Calu3 (cell line): ENCODE results near the gene MYLK. TPM values are rescaled to one million over a fixed set of nuclear protein-coding genes. Genes with fewer than 3 reads are reported as not detected.

Experiments
- BruUV-seq: library from RNA; stranded (reverse); fragments of 400-500 nt; replicated peaks from 2 replicates; lab custom pipeline; 2021; lab: Mats Ljungman, UMichigan
- CTCF ChIA-PET: fragments of 300-600 bp; sonication (Branson Sonifier 250); formaldehyde crosslinking; loops from one replicate; lab custom pipeline; 2022; ENCODE audit warnings: antibody characterized with exemption; lab: Charles Lee
- DNase-seq: peaks from one replicate; pipeline ENCODE4 v3.0.0; 2022
- H3K27ac Mint-ChIP-seq: one replicate; pipeline ENCODE4 v1.8.0; 2022; ENCODE audit warnings: mixed read lengths; ENCODE audit not compliant: unreplicated experiment
- H3K27me3 Mint-ChIP-seq: one replicate; pipeline ENCODE4 v1.8.0; 2022; ENCODE audit warnings: mixed read lengths; ENCODE audit not compliant: unreplicated experiment
- H3K36me3 Mint-ChIP-seq: one replicate; pipeline ENCODE4 v1.8.0; 2022; ENCODE audit warnings: mild to moderate bottlenecking, moderate library complexity, mixed read lengths; ENCODE audit not compliant: insufficient read depth, unreplicated experiment
- H3K4me1 Mint-ChIP-seq: one replicate; pipeline ENCODE4 v1.8.0; 2022; ENCODE audit warnings: mild to moderate bottlenecking, low read depth, mixed read lengths; ENCODE audit not compliant: unreplicated experiment
- H3K4me3 Mint-ChIP-seq: one replicate; pipeline ENCODE4 v1.8.0; 2022; ENCODE audit warnings: mild to moderate bottlenecking, low read depth, moderate library complexity, mixed read lengths; ENCODE audit not compliant: unreplicated experiment
- H3K9me3 Mint-ChIP-seq: one replicate; pipeline ENCODE4 v1.8.0; 2022; ENCODE audit warnings: low read depth, mixed read lengths; ENCODE audit not compliant: unreplicated experiment
- intact Hi-C: fragments of 100-400 bp; cut with micrococcal nuclease; formaldehyde crosslinking; loops from one replicate; pipeline ENCODE4 v1.10.0; 2022; ENCODE audit not compliant: unreplicated experiment
- total RNA-seq: library from RNA; stranded (reverse); gene quantifications from 2 replicates; pipeline ENCODE4 v1.2.3, GENCODE V29; 2022
- TF ChIP-seq, protein P1 (sequence below): fragments of 200-600 bp; IDR thresholded peaks from one replicate; pipeline ENCODE4 v1.8.0; 2022; ENCODE audit warnings: antibody characterized with exemption; ENCODE audit not compliant: unreplicated experiment

Gene MYLK
- total RNA-seq, 1 experiment from 2014 or later: 10.7 TPM

DNA sequence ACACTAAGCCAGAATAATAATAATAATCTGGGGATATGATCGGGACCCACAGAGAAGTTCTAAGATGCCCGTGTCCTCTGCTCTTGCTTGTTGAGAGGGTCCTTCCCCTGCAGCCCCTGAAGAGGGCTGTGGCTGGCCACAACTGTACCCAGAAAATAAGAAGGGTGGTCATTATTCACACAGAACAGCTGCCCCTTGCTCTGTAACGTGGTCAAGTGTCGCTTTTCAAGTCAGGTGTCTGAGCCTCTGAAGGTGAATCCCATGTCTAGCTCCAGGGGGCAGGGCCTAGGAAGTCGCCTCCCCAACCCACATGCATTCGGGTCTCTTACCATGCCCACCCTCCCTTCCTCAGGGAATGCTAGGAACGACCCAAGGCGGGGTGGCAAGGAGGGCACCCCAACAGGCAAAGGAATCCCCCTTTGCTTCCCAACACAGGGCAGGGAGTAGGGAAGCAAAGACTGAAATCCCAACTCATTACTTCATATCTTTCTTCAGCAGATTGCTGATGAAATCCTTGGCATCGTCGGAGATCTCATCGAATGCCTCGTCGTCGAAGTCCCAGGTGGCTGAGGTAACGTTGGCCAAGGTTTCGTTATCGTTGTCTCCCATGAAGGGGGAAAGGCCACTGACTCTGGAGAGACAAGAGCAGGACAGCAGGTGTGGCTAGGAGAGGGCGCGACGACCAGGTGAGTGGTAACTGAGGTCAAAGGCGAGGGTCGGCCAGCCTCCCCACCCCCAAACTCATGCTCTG lies 255.0 kb downstream of the MYLK start:
- no peak for DNase-seq
- H3K27ac Mint-ChIP-seq: no peak overlapping the region
- TF ChIP-seq, protein P1, sequence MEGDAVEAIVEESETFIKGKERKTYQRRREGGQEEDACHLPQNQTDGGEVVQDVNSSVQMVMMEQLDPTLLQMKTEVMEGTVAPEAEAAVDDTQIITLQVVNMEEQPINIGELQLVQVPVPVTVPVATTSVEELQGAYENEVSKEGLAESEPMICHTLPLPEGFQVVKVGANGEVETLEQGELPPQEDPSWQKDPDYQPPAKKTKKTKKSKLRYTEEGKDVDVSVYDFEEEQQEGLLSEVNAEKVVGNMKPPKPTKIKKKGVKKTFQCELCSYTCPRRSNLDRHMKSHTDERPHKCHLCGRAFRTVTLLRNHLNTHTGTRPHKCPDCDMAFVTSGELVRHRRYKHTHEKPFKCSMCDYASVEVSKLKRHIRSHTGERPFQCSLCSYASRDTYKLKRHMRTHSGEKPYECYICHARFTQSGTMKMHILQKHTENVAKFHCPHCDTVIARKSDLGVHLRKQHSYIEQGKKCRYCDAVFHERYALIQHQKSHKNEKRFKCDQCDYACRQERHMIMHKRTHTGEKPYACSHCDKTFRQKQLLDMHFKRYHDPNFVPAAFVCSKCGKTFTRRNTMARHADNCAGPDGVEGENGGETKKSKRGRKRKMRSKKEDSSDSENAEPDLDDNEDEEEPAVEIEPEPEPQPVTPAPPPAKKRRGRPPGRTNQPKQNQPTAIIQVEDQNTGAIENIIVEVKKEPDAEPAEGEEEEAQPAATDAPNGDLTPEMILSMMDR: no peak
- H3K4me1 Mint-ChIP-seq: no peaks in the 10 kb centered on the region
- no peak overlapping the region for H3K4me3 Mint-ChIP-seq
- no peaks in the 10 kb centered on the region for H3K9me3 Mint-ChIP-seq
- intact Hi-C loops: no loop called here
- CTCF ChIA-PET: no interaction called here
- no TSS peak for BruUV-seq
- no peaks in the 10 kb centered on the region for H3K27me3 Mint-ChIP-seq
- peaks cover 16% of the 10 kb centered on the region for H3K36me3 Mint-ChIP-seq

DNA sequence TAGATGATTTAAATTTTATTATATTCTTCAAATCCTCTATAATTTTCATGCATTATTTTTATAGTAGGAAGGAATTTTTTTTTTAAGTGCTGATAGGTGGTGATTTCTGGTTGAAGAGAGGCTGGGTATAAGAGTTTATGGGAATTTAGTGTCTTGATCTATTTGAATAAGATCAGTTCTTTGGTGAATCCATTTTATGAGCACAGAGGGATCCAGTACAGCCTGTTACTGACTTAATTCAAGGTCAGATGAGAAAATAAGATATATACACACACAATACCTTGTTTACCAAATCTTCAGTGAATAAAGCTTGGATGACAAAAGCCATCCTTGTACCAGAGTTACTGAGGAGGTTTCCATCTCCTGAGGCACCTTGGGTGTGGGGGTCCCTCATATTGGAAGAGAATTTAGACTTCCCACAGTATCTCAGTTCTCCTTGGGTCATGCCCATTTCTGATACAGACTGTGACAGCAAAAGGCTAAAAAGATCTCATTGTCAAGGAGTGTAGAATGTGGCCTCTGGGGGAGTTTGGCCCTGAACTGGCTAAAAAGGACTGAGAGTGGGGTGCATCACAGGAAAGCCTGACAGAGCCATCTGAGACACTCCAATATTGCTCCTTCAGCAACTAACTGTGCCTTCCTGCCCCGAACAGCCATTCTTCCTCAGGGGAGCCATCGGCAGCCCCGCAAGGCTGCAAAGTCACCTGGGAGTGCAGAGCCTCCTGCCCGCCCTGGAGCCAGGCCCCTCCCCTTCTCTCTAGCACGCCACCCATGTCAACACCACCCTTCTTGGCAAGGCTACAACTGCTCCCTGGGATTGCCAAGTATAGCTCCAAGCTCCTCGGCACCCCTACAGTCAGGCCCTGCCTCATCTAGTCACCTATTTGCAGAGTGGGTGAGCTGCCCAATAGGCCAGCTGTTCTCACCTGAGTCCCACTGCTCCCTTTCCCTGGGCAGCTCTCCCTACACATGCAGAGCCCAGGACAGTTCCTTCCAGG lies 256.2 kb downstream of the MYLK start:
- no peak for DNase-seq
- Mint-ChIP-seq H3K27ac (no peak overlapping the region), H3K27me3 (no peaks in the 10 kb centered on the region), H3K4me3 (no peak overlapping the region), H3K9me3 (no peaks in the 10 kb centered on the region), H3K4me1 (no peaks in the 10 kb centered on the region), H3K36me3 (peaks cover 16% of the 10 kb centered on the region)
- TF ChIP-seq, protein P1: no peak
- BruUV-seq: no TSS peak
- CTCF ChIA-PET: no interaction called here
- intact Hi-C loops: no loop called here

DNA sequence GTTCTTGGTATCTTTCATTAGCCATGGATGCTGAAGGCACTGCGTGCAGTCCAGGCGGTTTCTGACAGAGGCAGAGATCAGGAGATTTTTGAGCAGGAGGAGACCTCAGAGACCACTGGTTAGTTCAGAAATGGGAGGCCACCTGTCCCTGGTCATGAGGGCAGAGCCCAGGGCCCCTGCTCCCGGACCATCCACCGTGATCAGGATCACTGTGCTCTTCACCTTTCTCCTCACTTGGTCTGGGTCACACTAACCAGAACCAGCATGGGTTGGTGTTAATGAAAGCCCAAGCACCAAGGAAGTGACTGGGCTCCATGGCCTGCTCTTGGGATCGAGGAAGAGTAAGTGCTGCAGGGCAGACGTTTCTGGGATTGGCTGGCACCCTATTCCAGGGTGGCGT lies 257.3 kb downstream of the MYLK start:
- H3K36me3 Mint-ChIP-seq: peaks cover 11% of the 10 kb centered on the region
- TF ChIP-seq, protein P1: no peak
- BruUV-seq: no TSS peak
- H3K4me3 Mint-ChIP-seq: no peak overlapping the region
- DNase-seq: no peak
- H3K4me1 Mint-ChIP-seq: no peaks in the 10 kb centered on the region
- CTCF ChIA-PET: interaction anchor here (0.6 kb wide), 1 partner anchor 58 kb away, joined by 5 read pairs; no protein-coding TSS in a partner anchor
- H3K9me3 Mint-ChIP-seq: no peaks in the 10 kb centered on the region
- H3K27ac Mint-ChIP-seq: no peak overlapping the region
- intact Hi-C loops: no loop called here
- no peaks in the 10 kb centered on the region for H3K27me3 Mint-ChIP-seq

DNA sequence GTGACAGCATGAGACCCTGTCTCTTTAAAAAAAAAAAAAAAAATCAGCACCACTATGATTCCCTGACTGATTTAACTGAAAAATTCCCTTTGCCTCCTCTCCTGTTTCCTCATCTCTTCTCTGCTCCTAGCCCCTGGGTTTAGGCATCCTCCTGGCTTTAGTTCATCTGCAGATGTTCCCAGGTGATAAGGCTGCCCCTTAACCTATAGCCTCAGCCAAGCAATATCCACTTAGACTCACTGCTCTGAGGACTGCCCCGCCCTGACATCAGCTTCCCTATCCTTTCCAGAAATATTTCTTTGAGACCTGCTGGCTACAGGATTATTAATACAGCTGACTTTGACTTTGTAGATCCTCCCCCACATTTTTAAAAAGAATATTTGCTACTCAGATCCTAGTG lies 259.8 kb downstream of the MYLK start:
- H3K36me3 Mint-ChIP-seq: peaks cover 10% of the 10 kb centered on the region
- no peak overlapping the region for H3K4me3 Mint-ChIP-seq
- no peaks in the 10 kb centered on the region for H3K9me3 Mint-ChIP-seq
- intact Hi-C loops: no loop called here
- H3K4me1 Mint-ChIP-seq: peaks cover 1% of the 10 kb centered on the region
- H3K27ac Mint-ChIP-seq: no peak overlapping the region
- no peaks in the 10 kb centered on the region for H3K27me3 Mint-ChIP-seq
- no TSS peak for BruUV-seq
- CTCF ChIA-PET: no interaction called here
- TF ChIP-seq, protein P1: no peak
- no peak for DNase-seq
